GM19240 (cell line): ENCODE data around the gene JADE2.
"Not testable (repeated sequence)": the region's sequence is repeated elsewhere in the genome, so short reads cannot be mapped to it uniquely, and the experiment has no call there.

Experiments
- DNase-seq: peaks from one replicate; pipeline ENCODE4 v3.0.0; 2011; ENCODE audit warnings: low spot score; ENCODE audit not compliant: insufficient read length

JADE2 gene

DNA sequence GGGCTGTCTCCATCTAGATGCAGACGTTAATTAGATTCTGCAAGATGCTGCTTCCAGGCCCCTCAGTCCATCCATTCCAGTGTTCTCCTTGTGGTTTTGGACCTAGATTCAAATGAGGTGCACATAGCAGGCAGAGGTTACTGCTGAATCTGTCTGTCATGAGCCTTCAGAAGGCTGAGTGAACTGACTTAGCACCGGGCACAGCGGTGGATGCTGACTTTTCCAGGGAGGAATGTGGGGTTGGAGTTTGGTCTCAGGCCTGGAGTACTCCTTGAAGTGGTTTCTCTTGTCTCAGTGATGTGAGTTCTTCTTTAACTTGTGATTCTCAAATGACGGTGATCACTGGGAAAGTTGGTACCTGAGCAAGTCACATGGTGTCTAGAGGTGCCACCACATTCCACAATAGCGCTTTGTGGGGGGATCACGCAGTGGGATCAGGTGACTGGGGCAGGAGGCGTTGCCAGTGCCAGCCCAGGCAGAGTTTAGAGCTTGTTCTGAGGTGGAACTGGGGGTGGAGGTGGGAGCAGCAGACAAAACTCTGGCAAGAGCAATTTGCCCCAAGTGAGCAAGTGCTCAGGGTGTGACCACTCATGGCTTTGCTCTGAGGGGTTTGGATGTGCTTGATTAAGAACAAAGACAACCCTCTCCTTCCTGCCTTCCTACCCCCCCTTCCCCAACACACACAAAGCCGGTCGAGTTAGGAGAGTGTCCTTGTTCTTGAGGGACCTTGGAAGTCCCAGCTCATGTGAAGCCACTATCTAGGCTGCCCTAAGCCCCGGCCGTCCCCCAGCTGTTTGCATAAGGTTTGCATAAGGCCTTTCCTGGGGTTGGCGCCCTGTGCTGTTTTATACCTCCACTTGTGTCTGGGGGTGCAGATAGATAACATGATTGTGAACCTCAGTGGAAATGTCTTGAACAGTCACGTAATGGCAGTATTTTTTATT is 25.1 kb downstream of the JADE2 start:
- DNase-seq, result no peak

DNA sequence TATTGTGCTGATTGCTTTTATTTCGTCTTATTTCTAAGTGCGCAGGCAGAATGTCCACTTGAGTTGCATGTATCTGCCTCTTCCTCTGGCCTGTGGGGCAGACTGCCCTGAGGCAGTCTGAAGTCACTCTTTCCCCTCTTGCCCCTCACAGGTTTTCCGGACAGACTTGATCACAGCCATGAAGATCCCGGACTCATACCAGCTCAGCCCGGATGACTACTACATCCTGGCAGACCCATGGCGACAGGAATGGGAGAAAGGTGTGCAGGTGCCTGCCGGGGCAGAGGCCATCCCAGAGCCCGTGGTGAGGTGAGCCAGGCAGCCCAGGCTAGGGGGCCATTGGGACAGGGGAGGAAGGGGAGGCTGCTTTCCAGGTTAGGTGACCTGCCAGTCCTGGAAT is 26.4 kb downstream of the JADE2 start:
- DNase-seq, result no peak

DNA sequence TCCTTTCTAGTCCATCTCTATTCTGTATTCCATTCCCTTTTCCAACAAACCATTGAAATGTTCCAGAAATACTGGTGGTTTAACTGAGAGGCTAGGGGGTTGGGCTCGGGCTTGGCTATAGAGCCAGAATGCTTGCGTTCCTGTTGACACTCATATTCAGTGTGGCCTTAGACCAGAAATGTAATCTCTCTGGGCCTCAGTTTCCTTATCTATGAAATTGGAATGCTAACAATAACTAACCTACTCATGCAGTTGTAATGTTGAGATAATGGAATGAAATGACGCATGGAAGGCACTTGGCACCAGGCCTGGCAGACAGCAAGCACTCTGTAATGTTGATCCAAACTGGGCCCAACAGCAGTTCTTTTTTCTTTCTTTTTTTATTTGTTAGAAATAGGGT is 26.8 kb downstream of the JADE2 start:
- DNase-seq, result no peak

DNA sequence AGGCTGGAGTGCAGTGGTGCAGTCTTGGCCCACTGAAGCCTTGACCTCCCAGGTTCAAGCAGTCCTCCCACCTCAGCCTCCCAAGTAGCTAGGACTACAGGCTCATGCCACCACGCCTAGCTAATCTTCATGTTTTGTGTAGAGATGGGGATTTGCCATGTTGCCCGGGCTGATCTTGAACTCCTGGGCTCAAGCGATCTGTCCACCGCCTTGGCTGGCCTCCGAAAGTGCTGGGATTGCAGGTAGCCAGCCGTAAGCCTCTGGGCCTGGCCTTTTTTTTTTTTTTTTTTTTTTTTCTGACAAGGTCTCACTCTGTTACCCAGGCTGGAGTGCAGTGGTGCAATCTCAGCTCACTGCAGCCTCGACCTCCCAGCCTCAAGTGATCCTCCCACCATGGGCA is 27.2 kb downstream of the JADE2 start:
- not testable (repeated sequence) for DNase-seq

DNA sequence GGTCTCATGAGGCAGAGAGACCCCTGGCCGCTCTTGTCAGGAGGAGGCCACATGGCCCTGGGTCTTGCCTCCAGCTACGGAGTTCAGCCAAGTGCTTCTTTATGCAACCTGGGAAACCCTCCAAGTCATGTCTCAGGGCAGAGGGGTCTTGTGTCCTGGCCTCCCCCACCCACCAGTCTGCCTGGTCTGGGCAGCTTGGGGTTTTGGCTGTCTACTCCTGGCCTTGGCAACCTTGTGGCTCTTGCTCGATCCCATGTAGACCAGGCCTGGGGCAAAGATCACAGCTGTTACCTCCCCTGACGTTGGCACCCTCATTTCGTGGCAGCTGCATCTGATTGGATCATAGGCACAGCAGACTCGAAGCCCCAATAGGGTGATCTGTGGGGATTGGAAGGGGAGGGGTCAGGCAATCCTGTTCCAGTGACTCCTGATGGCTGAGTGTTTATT is 28.4 kb downstream of the JADE2 start:
- DNase-seq, result no peak

DNA sequence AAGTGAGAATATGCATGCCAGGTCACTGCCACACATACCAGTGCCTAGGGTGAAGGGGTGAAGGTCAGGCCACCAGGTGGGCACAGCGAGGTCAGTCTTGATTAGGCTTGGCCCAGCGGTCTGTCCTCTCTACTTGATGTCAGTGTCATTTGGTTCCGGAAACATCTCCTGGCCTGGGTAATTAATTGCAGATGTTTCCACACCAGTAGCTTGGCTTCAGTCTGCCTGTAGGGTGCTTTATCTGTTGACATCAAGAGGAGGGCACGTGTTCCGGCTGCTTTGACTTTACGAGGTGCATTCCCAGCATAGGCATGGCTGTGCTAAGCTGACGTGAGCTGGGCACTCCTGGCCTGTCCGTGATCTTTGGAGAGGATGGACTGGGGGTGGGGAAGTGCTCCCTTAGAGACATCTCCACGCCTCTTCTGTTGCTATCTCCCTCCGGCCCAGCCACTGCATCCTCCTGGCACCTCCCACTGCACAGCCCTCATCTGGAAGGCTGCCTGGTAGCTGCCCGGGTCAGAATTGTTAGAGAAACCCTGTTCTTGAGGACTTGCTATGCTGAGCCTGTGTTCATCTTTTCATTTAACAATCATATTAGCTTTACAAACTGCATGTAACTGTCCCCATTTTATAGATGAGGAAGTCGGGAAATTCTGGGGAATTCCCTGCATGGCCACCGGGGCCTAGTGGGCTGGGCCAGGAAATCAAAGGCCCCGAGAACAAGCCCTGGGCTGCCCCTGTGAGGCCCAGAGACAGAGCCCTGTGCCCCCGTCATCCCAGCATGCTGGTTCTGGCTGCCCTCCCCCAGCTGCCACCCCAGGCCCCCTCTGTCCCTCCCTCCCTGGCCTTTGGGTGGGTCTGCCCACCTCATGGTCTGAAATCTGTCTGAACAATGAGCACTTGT is 29.1 kb downstream of the JADE2 start:
- DNase-seq, result no peak

DNA sequence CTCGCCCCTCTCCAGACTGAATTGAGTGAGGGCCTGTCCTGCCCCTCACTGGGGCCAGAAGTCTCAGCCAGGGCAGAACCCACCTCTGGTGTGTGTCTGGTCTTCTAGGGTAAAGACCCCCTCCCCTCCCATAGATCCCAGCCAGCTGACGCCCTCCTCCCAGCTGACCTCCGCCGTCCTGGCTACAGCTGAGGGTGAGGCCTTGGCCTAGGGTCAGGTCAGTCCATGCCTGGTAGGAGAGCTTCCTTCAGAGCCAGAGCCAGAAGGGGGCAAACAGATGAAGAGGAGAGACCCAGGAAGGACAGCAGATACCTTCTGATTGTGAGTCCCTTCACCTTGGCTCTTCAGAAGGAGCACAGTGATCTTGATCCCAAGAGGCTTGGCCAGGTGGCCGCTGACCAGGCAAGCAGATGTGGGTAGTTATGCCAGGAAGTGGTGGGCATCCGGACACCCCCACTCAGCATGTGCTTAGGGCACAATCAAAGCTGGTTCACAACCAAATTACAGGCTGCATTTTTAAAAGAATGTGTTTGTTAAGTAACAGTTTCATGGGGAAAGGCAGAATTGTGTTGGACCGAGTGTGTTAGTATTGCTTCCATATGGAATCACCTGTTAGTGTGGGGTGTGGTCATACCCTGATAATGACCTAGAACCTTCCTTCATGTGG is 29.9 kb downstream of the JADE2 start:
- no peak for DNase-seq

DNA sequence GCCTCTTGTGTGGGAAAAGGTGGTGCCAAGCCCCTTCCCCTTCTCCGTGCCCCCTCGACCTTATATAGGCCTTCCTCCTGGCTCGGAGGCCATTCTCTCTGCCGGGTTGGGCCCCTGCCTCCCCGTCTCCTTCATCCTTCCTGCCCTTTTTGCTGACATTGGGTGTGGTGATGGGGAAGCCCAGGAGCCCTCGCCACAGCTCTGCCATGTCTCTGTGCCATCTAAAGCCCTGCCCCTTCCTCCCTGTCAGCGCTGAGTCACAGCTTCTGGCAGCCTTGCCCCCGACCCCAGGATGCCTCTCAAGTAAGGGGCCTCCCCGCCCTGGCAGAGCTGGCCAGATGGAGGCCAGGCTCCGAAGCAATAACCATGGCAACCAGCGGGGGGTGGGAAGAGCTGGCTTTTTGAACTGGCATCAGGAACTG is 30.4 kb downstream of the JADE2 start:
- DNase-seq, result peak; percentile 54

DNA sequence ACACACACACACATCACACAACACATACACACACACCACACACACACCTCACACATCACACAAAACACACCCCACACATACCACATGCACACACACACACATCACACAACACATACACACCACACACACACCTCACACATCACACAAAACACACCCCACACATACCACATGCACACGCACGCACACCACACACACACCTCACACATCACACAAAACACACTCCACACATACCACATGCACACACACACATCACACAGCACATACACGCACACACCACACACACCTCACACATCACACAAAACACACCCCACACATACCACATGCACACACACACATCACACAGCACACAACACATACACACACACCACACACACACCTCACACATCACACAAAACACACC is 31.1 kb downstream of the JADE2 start:
- DNase-seq, result not testable (repeated sequence)

DNA sequence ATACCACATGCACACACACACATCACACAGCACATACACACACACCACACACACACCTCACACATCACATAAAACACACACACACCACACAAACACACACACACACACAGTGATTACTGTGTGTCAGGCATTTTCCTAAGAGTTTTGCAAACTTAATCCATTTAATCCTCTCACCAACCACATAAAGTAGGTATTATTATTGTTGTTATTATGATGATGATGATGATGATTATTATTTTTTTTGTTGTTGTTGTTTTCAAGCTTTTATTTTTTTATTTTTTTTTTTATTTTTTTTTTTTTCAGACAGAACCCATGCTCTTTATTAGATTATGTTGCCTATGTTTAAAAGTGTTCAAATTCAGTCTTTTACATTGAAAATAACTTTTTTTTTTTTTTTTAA is 31.5 kb downstream of the JADE2 start:
- DNase-seq, result no peak

DNA sequence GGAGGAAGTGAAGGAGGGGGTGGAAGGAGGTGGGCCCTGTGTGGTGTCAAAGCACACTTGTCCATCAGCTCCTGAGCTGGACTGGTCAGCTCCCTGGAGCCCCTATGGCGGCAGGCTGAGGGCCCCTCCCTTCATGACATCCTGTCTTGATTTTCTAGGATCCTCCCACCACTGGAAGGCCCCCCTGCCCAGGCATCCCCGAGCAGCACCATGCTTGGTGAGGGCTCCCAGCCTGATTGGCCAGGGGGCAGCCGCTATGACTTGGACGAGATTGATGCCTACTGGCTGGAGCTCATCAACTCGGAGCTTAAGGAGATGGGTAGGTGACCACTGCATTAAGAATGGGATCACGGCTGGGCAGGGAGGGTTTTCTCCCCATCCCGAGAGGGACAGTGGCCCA is 34.2 kb downstream of the JADE2 start:
- no peak for DNase-seq

DNA sequence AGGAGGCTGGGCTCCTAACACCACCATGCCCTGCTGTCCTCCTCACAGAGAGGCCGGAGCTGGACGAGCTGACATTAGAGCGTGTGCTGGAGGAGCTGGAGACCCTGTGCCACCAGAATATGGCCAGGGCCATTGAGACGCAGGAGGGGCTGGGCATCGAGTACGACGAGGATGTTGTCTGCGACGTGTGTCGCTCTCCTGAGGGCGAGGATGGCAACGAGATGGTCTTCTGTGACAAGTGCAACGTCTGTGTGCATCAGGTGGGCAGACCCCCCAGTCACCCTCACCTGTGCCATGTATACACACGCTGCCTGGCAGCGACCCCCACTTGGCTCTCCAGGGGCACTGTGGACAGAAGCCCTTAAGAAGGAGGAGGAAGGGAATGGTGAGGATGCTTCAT is 35.2 kb downstream of the JADE2 start:
- DNase-seq, result no peak

DNA sequence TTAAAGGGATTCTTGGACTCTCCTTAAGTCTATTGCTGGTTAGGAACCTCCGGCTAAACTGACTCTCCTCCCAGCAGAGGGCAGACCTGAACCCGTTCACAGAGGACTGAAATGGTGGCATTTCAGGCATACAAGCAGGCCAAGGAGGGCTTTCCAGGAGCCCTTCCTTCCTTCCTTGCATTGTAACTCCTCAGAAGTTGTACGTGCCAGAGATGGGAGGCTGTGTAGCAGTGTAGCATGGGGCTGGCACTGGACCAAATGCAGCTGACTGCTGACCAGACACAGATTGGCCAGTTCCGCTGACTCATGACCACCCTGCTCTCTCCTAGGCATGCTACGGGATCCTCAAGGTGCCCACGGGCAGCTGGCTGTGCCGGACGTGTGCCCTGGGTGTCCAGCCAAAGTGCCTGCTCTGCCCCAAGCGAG is 36.4 kb downstream of the JADE2 start:
- DNase-seq, result no peak

DNA sequence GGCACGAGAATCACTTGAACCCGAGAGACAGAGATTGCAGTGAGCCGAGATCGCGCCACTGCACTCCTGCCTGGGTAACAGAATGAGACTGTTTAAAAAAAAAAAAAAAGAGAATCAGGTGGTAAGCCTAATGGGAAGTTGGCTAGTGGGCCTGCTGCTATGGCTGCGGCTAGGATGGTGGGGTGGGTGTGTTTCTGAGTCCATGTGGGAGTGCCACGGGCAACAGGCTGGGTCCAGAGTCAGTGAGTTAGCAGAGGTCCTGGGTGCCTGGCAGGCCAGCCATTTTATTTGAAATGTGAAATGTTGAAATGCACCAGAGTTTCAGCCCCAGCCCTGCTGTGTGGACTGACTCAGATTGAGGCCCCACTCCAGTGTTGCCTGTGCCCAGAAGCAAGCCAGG is 37.8 kb downstream of the JADE2 start:
- DNase-seq, result no peak

DNA sequence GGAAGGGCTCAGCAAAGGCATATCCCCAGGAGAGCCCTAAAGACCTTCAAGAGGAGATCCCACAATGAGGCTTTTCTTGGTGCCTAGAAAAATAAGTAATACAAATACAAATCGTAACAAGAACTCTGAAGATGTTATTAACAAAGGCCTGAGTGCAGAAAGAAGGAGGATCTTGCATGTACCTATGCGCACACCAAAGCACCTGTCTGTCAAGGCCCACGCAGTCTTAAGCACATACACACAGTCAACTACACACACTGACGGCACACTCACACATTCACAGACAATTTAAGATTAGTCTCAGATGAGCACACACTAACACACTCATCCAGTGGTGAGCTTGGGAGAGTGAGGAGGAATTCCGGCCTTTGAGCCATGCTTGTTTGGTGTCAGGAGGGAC is 38.5 kb downstream of the JADE2 start:
- no peak for DNase-seq

DNA sequence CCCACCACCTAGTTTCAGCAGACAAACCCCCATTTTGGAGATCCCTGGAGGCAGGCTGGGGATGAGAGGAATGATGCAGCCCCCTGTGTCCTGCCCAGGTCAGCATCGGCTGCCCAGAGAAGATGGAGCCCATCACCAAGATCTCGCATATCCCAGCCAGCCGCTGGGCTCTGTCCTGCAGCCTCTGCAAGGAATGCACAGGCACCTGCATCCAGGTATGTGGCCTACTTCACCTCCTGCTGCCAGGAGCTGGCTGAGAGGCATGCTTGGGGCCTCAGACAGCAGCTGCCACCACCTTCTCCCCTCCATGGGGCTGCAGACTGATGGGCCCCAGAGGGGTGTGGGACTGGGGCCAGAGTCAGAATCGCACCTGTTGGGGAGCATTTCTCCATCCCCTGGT is 38.9 kb downstream of the JADE2 start:
- DNase-seq, result no peak

DNA sequence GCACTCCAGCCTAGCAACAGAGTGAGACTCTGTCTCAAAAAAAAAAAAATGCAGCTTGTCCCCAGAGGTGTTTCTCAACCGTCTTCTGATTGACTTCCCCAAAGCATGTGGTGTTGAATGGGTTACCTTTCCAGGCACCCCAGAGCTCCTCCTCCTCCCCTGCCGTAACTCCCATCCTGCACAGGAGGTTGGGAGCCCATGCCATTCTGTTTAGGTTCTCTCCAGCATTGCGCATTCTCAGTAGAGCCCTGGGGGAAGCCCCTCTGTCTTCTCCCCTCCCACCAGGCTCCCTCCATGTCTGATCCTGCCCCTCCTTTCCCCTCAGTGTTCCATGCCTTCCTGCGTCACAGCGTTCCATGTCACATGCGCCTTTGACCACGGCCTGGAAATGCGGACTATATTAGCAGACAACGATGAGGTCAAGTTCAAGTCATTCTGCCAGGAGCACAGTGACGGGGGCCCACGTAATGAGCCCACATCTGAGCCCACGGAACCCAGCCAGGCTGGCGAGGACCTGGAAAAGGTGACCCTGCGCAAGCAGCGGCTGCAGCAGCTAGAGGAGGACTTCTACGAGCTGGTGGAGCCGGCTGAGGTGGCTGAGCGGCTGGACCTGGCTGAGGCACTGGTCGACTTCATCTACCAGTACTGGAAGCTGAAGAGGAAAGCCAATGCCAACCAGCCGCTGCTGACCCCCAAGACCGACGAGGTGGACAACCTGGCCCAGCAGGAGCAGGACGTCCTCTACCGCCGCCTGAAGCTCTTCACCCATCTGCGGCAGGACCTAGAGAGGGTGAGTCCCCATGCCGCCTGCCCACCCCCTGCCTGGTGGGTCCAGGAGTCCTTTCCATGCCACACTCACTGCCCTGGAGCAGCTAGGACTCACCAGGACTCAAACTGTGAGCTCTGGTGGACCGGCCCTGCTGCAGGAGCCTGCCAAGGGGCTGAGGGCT is 40.6 kb downstream of the JADE2 start:
- DNase-seq, result no peak

DNA sequence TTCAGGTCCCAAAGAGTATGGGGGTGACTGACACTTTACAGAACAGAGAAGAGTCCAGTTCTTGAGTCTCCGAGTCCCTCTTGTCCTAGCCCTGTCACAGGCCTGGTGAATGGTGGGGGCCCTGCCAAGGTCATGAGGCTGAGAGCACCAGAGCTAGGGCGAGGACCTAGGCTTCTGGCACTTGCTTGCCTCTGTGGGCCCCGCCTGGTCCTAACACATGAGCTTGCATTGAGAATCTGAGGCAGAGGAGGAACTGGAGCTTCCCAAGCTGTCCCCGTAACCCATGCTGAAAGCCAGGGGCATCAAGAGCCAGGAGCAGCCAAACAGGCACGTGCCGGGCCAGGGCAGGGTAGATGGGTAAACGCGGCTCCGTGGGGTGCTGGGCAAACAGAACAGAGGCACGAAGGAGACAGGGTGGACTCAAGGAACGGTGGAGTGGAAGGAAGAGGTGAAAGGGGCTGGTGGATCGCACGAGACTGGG is 41.3 kb downstream of the JADE2 start:
- no peak for DNase-seq

DNA sequence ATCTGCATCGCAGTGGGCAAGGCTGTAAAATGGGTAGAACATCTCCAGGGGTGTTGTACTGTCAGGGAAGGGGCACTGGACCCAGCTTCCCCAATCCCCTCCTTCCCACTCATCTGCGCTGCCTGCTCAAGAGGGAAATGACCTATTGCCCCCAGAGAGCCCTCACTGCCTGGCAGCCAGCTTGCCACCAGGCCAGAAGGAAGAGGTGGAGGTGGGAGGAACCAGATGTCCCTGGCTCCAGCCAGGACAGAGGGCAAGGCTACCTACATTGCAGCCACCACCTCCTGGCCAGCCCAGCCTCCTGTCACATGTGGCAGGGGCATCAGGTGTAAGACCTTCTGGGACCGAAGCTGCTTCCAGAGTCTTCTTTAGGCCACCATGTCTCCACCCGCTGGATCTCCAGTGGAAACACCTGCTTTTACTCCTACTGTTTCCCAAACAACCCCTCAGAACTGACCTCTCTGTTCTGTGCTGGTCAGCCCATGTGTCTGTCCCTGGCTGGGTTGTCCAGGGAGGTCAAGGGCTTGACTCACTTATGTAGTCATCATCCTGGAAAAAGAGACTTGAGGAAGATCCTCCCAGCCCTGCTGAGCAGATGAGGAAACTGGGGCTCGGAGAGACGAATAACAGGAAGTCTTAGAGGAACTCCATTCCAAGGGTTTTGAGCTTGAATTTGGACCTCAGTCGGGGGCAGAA is 42.3 kb downstream of the JADE2 start:
- no peak for DNase-seq

DNA sequence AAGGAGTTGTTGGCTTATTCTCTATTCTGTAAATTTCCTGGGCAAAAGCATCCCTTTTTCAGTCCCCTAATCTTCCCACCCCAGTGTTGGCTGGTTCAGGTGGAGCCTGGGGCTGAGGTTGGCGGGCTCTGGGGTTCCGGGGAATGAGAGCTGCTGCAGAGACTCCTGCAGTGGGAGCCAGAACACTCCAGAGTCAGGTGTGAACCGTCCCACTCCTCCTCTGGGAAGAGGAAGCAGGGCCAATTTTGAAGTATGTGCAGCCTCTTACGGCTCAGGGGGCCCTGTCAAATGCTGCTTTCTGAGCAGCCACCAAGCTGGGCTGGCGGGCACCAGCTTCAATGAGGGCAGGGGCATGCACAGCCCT is 42.8 kb downstream of the JADE2 start:
- no peak for DNase-seq
